GM19239 (cell line): ENCODE results near the gene ARPC2.

ENCODE experiments used
- DNase-seq: peaks from one replicate; pipeline ENCODE4 v3.0.0; 2011; ENCODE audit warnings: low spot score; ENCODE audit not compliant: insufficient read length
- FAIRE-seq: peaks from 2 replicates; lab custom pipeline; 2011; peaks lifted over from hg19 to GRCh38; lab: Jason Lieb, UNC

ARPC2 gene

GRCh38 chr2:218284106-218284811 lies 67.3 kb downstream of the ARPC2 start:
- peak; percentile 89 for FAIRE-seq

GRCh38 chr2:218285604-218286003 lies 68.6 kb downstream of the ARPC2 start:
- no peak for DNase-seq

More at GRCh38 chr2:218284106-218284811, 67.3 kb downstream of the ARPC2 start:
- DNase-seq = peak; percentile 84

GRCh38 chr2:218286570-218287459 lies 69.8 kb downstream of the ARPC2 start:
- DNase-seq (peak; percentile 71), FAIRE-seq (peak; percentile 96)

More at GRCh38 chr2:218285604-218286003, 68.6 kb downstream of the ARPC2 start:
- no peak for FAIRE-seq

- DNase-seq (no peak), FAIRE-seq (no peak)
Measured at GRCh38 chr2:218289639-218290315, 72.8 kb downstream of the ARPC2 start.

- peak; percentile 91 for FAIRE-seq
- peak; percentile 85 for DNase-seq
Measured at GRCh38 chr2:218290316-218291261, 73.6 kb downstream of the ARPC2 start.

- FAIRE-seq (peak; percentile 37), DNase-seq (no peak)
Measured at GRCh38 chr2:218291318-218292047, 74.5 kb downstream of the ARPC2 start.

GRCh38 chr2:218292048-218293014 lies 75.3 kb downstream of the ARPC2 start, which contains the start of gene TMBIM1:
Gene TMBIM1 (minus strand): TSS chr2:218292503. CDS start chr2:218282141, 10,362 bp downstream.
- DNase-seq = peak; percentile 74
- no peak for FAIRE-seq

GRCh38 chr2:218293715-218294429 lies 76.9 kb downstream of the ARPC2 start:
- FAIRE-seq = no peak
- DNase-seq = no peak

GRCh38 chr2:218294430-218295022 lies 77.5 kb downstream of the ARPC2 start:
- DNase-seq = no peak
- no peak for FAIRE-seq

GRCh38 chr2:218295029-218295428 lies 78.0 kb downstream of the ARPC2 start:
- FAIRE-seq (no peak), DNase-seq (no peak)

- FAIRE-seq = no peak
- DNase-seq = no peak
Measured at GRCh38 chr2:218296200-218296599, 79.2 kb downstream of the ARPC2 start.

- FAIRE-seq = no peak
- DNase-seq = no peak
Measured at GRCh38 chr2:218296847-218297246, 79.9 kb downstream of the ARPC2 start.

GRCh38 chr2:218298314-218298875 lies 81.4 kb downstream of the ARPC2 start:
- FAIRE-seq (no peak), DNase-seq (no peak)

- FAIRE-seq (no peak), DNase-seq (no peak)
Measured at GRCh38 chr2:218300141-218300540, 83.2 kb downstream of the ARPC2 start.

- FAIRE-seq = peak; percentile 96
- DNase-seq = peak; percentile 64
Measured at GRCh38 chr2:218301176-218301819, 84.3 kb downstream of the ARPC2 start.
